Spleen (tissue), 11 donors: ENCODE measurements around the gene C2CD2. TPM values are rescaled to one million over a fixed set of nuclear protein-coding genes. Genes with fewer than 3 reads are reported as not detected.
"Not testable (repeated sequence)": the region's sequence is repeated elsewhere in the genome, so short reads cannot be mapped to it uniquely, and the experiment has no call there.

Experiments
- DNase-seq: peaks from one replicate; pipeline ENCODE4 v3.0.0-alpha.2; 2020
- H3K27ac ChIP-seq, 8 donors: fragments of 200-600 bp; sonication (generic) in 7 of 8; 1 replicate in 4 of 8; 2 replicates in 4 of 8; pipeline versions ENCODE4 v1.5.0 to v1.8.0; 2016 to 2021; ENCODE audit warnings: inconsistent platforms in 4 of 8, mild to moderate bottlenecking in 4 of 8, moderate library complexity in 1 of 8
- H3K27me3 ChIP-seq, 7 donors: fragments of 200-600 bp; sonication (generic) in 6 of 7; replicated peaks in 1 of 7; 1 replicate in 4 of 7; 2 replicates in 3 of 7; pipeline versions ENCODE4 v1.5.0 to v1.8.0; 2016 to 2021; ENCODE audit warnings: inconsistent platforms in 3 of 7, mild to moderate bottlenecking in 1 of 7
- H3K36me3 ChIP-seq, 6 donors: fragments of 200-600 bp; sonication (generic) in 5 of 6; 1 replicate in 4 of 6; 2 replicates in 2 of 6; pipeline versions ENCODE4 v1.5.0 to v1.8.0; 2016 to 2021; ENCODE audit warnings: inconsistent platforms in 2 of 6
- H3K4me1 ChIP-seq, 6 donors: fragments of 200-600 bp; sonication (generic) in 5 of 6; 1 replicate in 3 of 6; 2 replicates in 3 of 6; pipeline versions ENCODE4 v1.5.0 to v1.8.0; 2016 to 2021; ENCODE audit warnings: inconsistent platforms in 3 of 6
- H3K4me3 ChIP-seq, 8 donors: fragments of 200-600 bp; sonication (generic) in 7 of 8; 1 replicate in 4 of 8; 2 replicates in 4 of 8; pipeline versions ENCODE4 v1.5.0 to v1.8.0; 2016 to 2021; ENCODE audit warnings: inconsistent platforms in 4 of 8, mild to moderate bottlenecking in 4 of 8, moderate library complexity in 2 of 8
- H3K9me3 ChIP-seq, 8 donors: fragments of 200-600 bp; sonication (generic) in 7 of 8; 1 replicate in 4 of 8; 2 replicates in 4 of 8; pipeline versions ENCODE4 v1.5.0 to v1.8.0; 2016 to 2021; ENCODE audit warnings: inconsistent platforms in 4 of 8
- POLR2A ChIP-seq, 3 donors: fragments of 450-650 bp; IDR thresholded peaks; one replicate each; pipeline ENCODE4 v1.5.1; 2017; ENCODE audit warnings: antibody characterized with exemption in 3 of 3, mild to moderate bottlenecking in 1 of 3
- POLR2AphosphoS5 ChIP-seq, 3 donors: sonication (generic); formaldehyde crosslinking; IDR thresholded peaks; one replicate each; pipeline ENCODE4 v1.5.1; 2017; ENCODE audit warnings: antibody characterized with exemption in 3 of 3
- WGBS, 5 donors: extraction: QIAGEN DNeasy Blood & Tissue Kit in 3 of 5; methylation state at CpG; one replicate each; pipeline versions ENCODE4 v1.1.5 to v1.1.7; 2013 to 2018; 5-methylcytosine and 5-hydroxymethylcytosine counted together
- intact Hi-C: fragments of 100-400 bp; cut with DNase I; formaldehyde crosslinking; loops from one replicate; pipeline ENCODE4 v1.15.0; 2023; ENCODE audit warnings: low total_unique reads
- polyA plus RNA-seq, 3 donors: library from polyadenylated mRNA; stranded (reverse); fragments of 200-250 nt; gene quantifications; one replicate each; pipeline ENCODE4 v1.2.1, GENCODE V29; 2013
- total RNA-seq, 7 donors: library from RNA; depleted of rRNA in 3 of 7; stranded (reverse); fragments of >200 nt in 3 of 7; fragmentation: NEBNext Ultra II Directional in 4 of 7; extraction: Animal tissue kit (Norgen Biotek cat#: 25700) in 4 of 7; gene quantifications; one replicate each; pipeline versions ENCODE4 v1.1.0 to v1.2.1, GENCODE V29; 2016 to 2021
- TF ChIP-seq, protein P1 (sequence below), 11 experiments: fragments of 200-600 bp in 7 of 11; fragments of 450-650 bp in 4 of 11; sonication (generic) in 4 of 11; IDR thresholded peaks in 8 of 11; conservative IDR thresholded peaks in 3 of 11; 1 replicate in 7 of 11; 2 replicates in 4 of 11; pipeline versions ENCODE4 v1.4.0 to v1.8.0; 2016 to 2021; ENCODE audit warnings: antibody characterized with exemption in 11 of 11, inconsistent platforms in 4 of 11, mild to moderate bottlenecking in 1 of 11
- donor health status: healthy with polysubstance abuse.
- donor health status: DM: no; HTN: no; CAD: no; lungs with moderate emphysema.
- donor health status: DM: no; HTN: no; CAD: no.
- donor health status: Bipolar disorder and iron deficiency.
- donor health status: healthy.
- donor health status: DM: no; HTN: no; CAD: no.
- donor health status: DM: yes; HTN: yes; CAD: no.

The C2CD2 gene
- total and polyA plus RNA-seq, 10 donors, result 12.9 to 163 (median 98.9) TPM

DNA sequence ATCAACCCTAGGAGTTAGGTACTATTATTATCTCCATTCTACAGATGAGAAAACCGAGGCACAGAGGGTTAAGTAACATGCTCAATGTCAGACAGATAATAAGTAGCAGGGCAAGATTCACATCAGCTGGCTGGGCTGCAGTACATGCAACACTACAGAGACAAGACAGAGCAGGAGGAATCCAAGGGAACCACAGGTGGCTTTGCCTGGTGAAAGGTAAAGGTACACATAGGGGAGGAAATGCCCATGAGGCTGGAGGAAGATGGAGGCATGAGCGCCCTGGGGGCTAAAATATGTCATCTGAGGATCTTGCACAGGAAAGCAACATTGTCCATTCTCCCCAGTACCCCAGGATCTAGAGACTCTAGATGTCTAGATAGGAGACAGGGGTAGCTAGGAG is 48.0 kb upstream of the C2CD2 start:
- TF ChIP-seq POLR2A (IDR thresholded peaks at IDR 0.05), result no peak
- TF ChIP-seq, protein P1, sequence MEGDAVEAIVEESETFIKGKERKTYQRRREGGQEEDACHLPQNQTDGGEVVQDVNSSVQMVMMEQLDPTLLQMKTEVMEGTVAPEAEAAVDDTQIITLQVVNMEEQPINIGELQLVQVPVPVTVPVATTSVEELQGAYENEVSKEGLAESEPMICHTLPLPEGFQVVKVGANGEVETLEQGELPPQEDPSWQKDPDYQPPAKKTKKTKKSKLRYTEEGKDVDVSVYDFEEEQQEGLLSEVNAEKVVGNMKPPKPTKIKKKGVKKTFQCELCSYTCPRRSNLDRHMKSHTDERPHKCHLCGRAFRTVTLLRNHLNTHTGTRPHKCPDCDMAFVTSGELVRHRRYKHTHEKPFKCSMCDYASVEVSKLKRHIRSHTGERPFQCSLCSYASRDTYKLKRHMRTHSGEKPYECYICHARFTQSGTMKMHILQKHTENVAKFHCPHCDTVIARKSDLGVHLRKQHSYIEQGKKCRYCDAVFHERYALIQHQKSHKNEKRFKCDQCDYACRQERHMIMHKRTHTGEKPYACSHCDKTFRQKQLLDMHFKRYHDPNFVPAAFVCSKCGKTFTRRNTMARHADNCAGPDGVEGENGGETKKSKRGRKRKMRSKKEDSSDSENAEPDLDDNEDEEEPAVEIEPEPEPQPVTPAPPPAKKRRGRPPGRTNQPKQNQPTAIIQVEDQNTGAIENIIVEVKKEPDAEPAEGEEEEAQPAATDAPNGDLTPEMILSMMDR (IDR thresholded peaks at IDR 0.05 in 8 of 11, conservative IDR thresholded peaks at IDR 0.05 in 3 of 11), result no peak
- TF ChIP-seq POLR2AphosphoS5 (IDR thresholded peaks at IDR 0.05), result no peak
- WGBS, 5 donors, result 76 to 91% (median 91%) methylated on average over 2 of the region's 2 CpGs
- intact Hi-C loops, result loop anchor here (10.0 kb wide), 1 partner anchor 47 kb away; the partner anchor contains the start of gene C2CD2
- no peak overlapping the region for H3K4me3 ChIP-seq
- H3K27me3 ChIP-seq, result no peaks in the 10 kb centered on the region
- H3K27ac ChIP-seq, result no peak overlapping the region
- H3K9me3 ChIP-seq, result no peaks in the 10 kb centered on the region
- H3K36me3 ChIP-seq, result peaks cover 0 to 56% (median 4%) of the 10 kb centered on the region in 6 donors
- peaks cover 0 to 14% (median 7%) of the 10 kb centered on the region in 6 donors for H3K4me1 ChIP-seq
- DNase-seq, result no peak

DNA sequence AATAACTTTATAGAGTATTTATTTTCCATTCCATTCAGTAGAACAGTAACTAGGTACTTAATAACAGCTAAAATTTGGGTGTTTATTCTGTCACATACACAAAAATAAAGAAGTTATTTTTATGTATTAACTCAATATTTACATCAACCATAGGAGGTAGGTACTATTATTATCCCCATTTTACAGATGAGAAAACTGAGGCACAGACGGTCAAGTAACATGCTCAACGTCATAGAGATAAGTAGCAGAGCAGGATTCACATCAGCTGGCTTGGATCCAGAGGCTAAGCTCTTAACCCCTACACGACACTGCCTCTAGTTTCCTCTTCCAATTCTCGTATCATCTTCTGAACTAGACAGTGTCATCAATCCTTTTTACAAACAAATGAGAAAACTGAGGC is 47.1 kb upstream of the C2CD2 start:
- DNase-seq, result no peak
- H3K4me3 ChIP-seq, result no peak overlapping the region
- no peak overlapping the region for H3K27ac ChIP-seq
- WGBS, 5 donors, result 80 to 89% (median 89%) methylated on average over 4 of the region's 4 CpGs
- TF ChIP-seq POLR2A (IDR thresholded peaks at IDR 0.05) (no peak), POLR2AphosphoS5 (IDR thresholded peaks at IDR 0.05) (no peak)
- TF ChIP-seq, protein P1 (IDR thresholded peaks at IDR 0.05 in 8 of 11, conservative IDR thresholded peaks at IDR 0.05 in 3 of 11), result no peak
- peaks cover 0 to 4% (median 2%) of the 10 kb centered on the region in 8 donors for H3K9me3 ChIP-seq
- H3K4me1 ChIP-seq, result peaks cover 0 to 14% (median 7%) of the 10 kb centered on the region in 6 donors
- intact Hi-C loops, result loop anchor here (10.0 kb wide), 1 partner anchor 46 kb away; the partner anchor contains the start of gene C2CD2
- peaks cover 0 to 65% (median 4%) of the 10 kb centered on the region in 6 donors for H3K36me3 ChIP-seq
- no peaks in the 10 kb centered on the region for H3K27me3 ChIP-seq

DNA sequence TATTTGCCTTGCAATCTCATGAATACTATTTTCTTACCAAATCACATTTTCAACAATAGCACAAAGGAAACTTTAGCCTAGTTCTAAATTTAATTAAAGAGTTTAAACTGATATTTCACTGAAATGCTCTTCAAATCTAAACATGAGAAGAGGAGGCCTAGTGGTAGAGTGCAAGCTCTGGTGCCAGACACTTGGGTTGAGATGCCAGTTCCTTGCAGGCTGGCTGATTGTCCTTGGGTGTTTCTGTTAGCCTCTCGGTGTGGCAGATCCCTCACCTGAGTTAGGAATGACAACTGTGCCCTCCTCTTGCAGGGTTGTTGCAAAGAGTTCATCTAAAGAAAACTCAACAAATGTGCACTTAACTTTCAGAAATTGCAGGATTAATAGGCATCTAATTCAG is 43.8 kb upstream of the C2CD2 start:
- Histone ChIP-seq H3K36me3 (peaks cover 0 to 88% (median 19%) of the 10 kb centered on the region in 6 donors), H3K4me1 (peaks cover 0 to 2% (median under 1%) of the 10 kb centered on the region in 6 donors), H3K27ac (no peak overlapping the region), H3K4me3 (no peak overlapping the region), H3K27me3 (no peaks in the 10 kb centered on the region), H3K9me3 (peaks cover 0 to 11% (median 10%) of the 10 kb centered on the region in 8 donors)
- intact Hi-C loops, result no loop called here
- DNase-seq, result no peak
- WGBS, 5 donors, result 95 to 100% (median 97%) methylated on average over 1 of the region's 1 CpG
- TF ChIP-seq POLR2A (IDR thresholded peaks at IDR 0.05) (no peak), POLR2AphosphoS5 (IDR thresholded peaks at IDR 0.05) (no peak)
- TF ChIP-seq, protein P1 (IDR thresholded peaks at IDR 0.05 in 8 of 11, conservative IDR thresholded peaks at IDR 0.05 in 3 of 11), result no peak

DNA sequence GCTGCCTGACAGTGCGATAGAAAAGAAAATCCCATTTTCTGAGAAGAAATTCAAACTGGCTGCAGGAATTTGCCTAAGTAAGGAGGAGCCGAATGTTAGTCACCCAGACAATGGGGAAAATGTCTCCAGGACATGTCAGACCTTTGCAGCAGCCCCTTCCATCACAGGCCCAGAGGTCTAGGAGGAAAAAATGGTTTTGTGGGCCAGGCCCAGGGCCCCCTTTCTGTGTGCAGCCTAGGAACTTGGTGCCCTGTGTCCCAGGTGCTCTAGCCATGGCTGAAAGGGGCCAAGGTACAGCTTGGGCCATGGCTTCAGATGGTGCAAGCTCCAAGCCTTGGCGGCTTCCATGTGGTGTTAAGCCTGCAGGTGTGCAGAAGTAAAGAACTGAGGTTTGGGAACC is 41.8 kb upstream of the C2CD2 start:
- intact Hi-C loops, result no loop called here
- TF ChIP-seq, protein P1 (IDR thresholded peaks at IDR 0.05 in 8 of 11, conservative IDR thresholded peaks at IDR 0.05 in 3 of 11), result no peak
- TF ChIP-seq POLR2AphosphoS5 (IDR thresholded peaks at IDR 0.05) (no peak), POLR2A (IDR thresholded peaks at IDR 0.05) (no peak)
- no peaks in the 10 kb centered on the region for H3K4me1 ChIP-seq
- WGBS, 5 donors, result 93 to 98% (median 96%) methylated on average over 3 of the region's 3 CpGs
- no peaks in the 10 kb centered on the region for H3K27me3 ChIP-seq
- H3K4me3 ChIP-seq, result no peak overlapping the region
- DNase-seq, result no peak
- H3K9me3 ChIP-seq, result peaks cover 0 to 11% (median 10%) of the 10 kb centered on the region in 8 donors
- H3K36me3 ChIP-seq, result peaks cover 0 to 88% (median 39%) of the 10 kb centered on the region in 6 donors
- H3K27ac ChIP-seq, result no peak overlapping the region

DNA sequence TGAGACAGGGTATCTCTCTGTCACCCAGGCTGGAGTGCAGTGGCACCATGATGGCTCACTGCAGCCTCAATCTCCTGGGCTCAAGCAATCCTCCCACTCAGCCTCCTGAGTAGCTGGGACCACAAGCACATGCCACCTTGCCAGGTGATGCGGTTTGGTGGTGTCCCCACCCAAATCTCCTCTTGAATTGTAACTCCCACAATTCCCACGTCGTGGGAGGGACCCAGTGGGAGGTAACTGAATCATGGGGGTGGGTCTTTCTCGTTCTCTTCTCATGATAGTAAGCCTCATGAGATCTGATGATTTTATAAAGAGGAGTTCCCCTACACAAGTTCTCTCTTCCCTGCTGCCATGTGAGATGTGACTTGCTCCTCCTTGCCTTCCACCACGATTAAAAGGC is 40.8 kb upstream of the C2CD2 start:
- H3K4me3 ChIP-seq, H3K4me1 ChIP-seq, DNase-seq, intact Hi-C loops, H3K27ac ChIP-seq, H3K27me3 ChIP-seq: not testable (repeated sequence)
- H3K36me3 ChIP-seq, result peaks cover 0 to 86% (median 37%) of the 10 kb centered on the region in 6 donors
- H3K9me3 ChIP-seq, result peaks cover 0 to 11% (median 10%) of the 10 kb centered on the region in 8 donors
- WGBS, 5 donors, result 55 to 96% (median 93%) methylated on average over 5 of the region's 5 CpGs
